K562 (cell line): ENCODE measurements around the gene ARHGAP8. TPM values are rescaled to one million over a fixed set of nuclear protein-coding genes. Genes with fewer than 3 reads are reported as not detected.

Experiments
- ATAC-seq: fragments of 200-7000 bp; cut with Tn5 transposase; 3 replicates; pipeline ENCODE4 v1.9.1; 2020; ENCODE audit warnings: moderate library complexity
- BruUV-seq: library from RNA; stranded (reverse); fragments of 400-500 nt; replicated peaks from 2 replicates; lab custom pipeline; 2021; lab: Mats Ljungman, UMichigan
- CTCF ChIA-PET: fragments of 300-600 bp; formaldehyde crosslinking; extraction: SDS; loops from one replicate; lab custom pipeline; 2021; ENCODE audit warnings: low intra/inter-chr PET ratio; lab: Yijun Ruan, JAX
- POLR2A ChIA-PET: fragments of 300-600, 350-650 bp; sonication (Branson Sonifier 250); formaldehyde crosslinking; extraction: SDS; loops from one replicate; lab custom pipeline; 2021; ENCODE audit warnings: antibody characterized with exemption, inconsistent platforms; lab: Yijun Ruan, JAX
- DNase-seq, 4 experiments: peaks; one replicate each; pipeline versions ENCODE4 v3.0.0 to v3.0.0-alpha.2; 2011 to 2018; ENCODE audit warnings: low spot score in 3 of 4, mixed read lengths in 3 of 4; ENCODE audit errors: extremely low read depth in 1 of 4
- FAIRE-seq: peaks from 2 replicates; lab custom pipeline; 2011; peaks lifted over from hg19 to GRCh38; lab: Jason Lieb, UNC
- H2AFZ ChIP-seq: 2 replicates; pipeline ENCODE4 v1.6.0; 2011; ENCODE audit warnings: low read depth, low read length, control low read depth, inconsistent platforms
- H3K27ac ChIP-seq: fragments of 200-600 bp; 3 replicates; pipeline ENCODE4 v1.8.0; 2011; ENCODE audit warnings: low read depth, mild to moderate bottlenecking, control low read depth, inconsistent platforms, low read length, moderate library complexity, mixed read lengths; ENCODE audit errors: extremely low read depth
- H3K27me3 ChIP-seq, 2 experiments: fragments of 300-600 bp in 1 of 2; 2 replicates in 1 of 2; 3 replicates in 1 of 2; pipeline versions ENCODE4 v1.6.0 to v1.8.0; 2011; ENCODE audit warnings: inconsistent platforms in 2 of 2, low read length in 2 of 2, mild to moderate bottlenecking in 1 of 2, mixed read lengths in 1 of 2, moderate library complexity in 1 of 2; ENCODE audit not compliant: control insufficient read depth in 2 of 2, insufficient read depth in 2 of 2
- H3K36me3 ChIP-seq: fragments of 300-600 bp; 3 replicates; pipeline ENCODE4 v1.8.0; 2011; ENCODE audit warnings: mild to moderate bottlenecking, low read length, inconsistent platforms; ENCODE audit not compliant: control insufficient read depth, insufficient read depth
- H3K4me1 ChIP-seq, 2 experiments: fragments of 200-600 bp in 1 of 2; replicated peaks in 1 of 2; 2 replicates in 1 of 2; 3 replicates in 1 of 2; pipeline versions ENCODE4 v1.5.1 to v1.8.0; 2011; ENCODE audit warnings: inconsistent platforms in 2 of 2, low read length in 2 of 2, mild to moderate bottlenecking in 1 of 2, mixed read lengths in 1 of 2, moderate library complexity in 1 of 2; ENCODE audit not compliant: control insufficient read depth in 2 of 2, insufficient read depth in 2 of 2
- H3K4me2 ChIP-seq: 2 replicates; pipeline ENCODE4 v1.6.1; 2011; ENCODE audit warnings: low read length, control low read depth, inconsistent platforms, mixed read lengths; ENCODE audit not compliant: insufficient read depth
- H3K4me3 ChIP-seq: fragments of 200-600 bp; sonication (generic), shearing (Covaris generic); 2 replicates; pipeline ENCODE4 v1.5.1; 2016; ENCODE audit warnings: control low read depth, inconsistent platforms
- H3K79me2 ChIP-seq: fragments of 200-600 bp; 3 replicates; pipeline ENCODE4 v1.8.0; 2011; ENCODE audit warnings: low read length, inconsistent platforms; ENCODE audit not compliant: control insufficient read depth, insufficient read depth
- H3K9ac ChIP-seq, 2 experiments: 2 replicates each; pipeline versions ENCODE4 v1.6.0 to v1.6.1; 2011; ENCODE audit warnings: low read depth in 2 of 2, low read length in 2 of 2, control low read depth in 1 of 2, inconsistent platforms in 1 of 2, mild to moderate bottlenecking in 1 of 2, mixed read lengths in 1 of 2; ENCODE audit not compliant: insufficient read depth in 1 of 2
- H3K9me1 ChIP-seq: one replicate; pipeline ENCODE4 v1.6.0; 2011; ENCODE audit warnings: inconsistent platforms, mild to moderate bottlenecking, low read length, moderate library complexity; ENCODE audit not compliant: control insufficient read depth, insufficient read depth
- H3K9me3 ChIP-seq: replicated peaks from 2 replicates; pipeline ENCODE4 v1.5.1; 2011; ENCODE audit warnings: low read depth, low read length, inconsistent platforms; ENCODE audit not compliant: control insufficient read depth, insufficient read depth
- H4K20me1 ChIP-seq: replicated peaks from 2 replicates; pipeline ENCODE4 v1.6.1; 2011; ENCODE audit warnings: low read length, inconsistent platforms, mixed read lengths; ENCODE audit not compliant: control insufficient read depth, insufficient read depth
- MCM3 ChIP-seq: fragments of 450-650 bp; IDR thresholded peaks from 2 replicates; pipeline ENCODE4 v1.6.1; 2016
- TCF15 ChIP-seq: fragments of 250-450 bp; sonication (Bioruptor Pico); IDR thresholded peaks from 2 replicates; pipeline ENCODE4 v1.8.0; 2022; ENCODE audit warnings: moderate library complexity, mild to moderate bottlenecking, inconsistent platforms
- TGIF2 ChIP-seq: sonication (generic); formaldehyde crosslinking; IDR thresholded peaks from 2 replicates; pipeline ENCODE4 v1.8.1; 2022; ENCODE audit warnings: mild to moderate bottlenecking, missing genetic modification reagents, moderate library complexity
- ZBTB2 ChIP-seq: fragments of 450-650 bp; IDR thresholded peaks from 2 replicates; pipeline ENCODE4 v1.6.1; 2016; ENCODE audit warnings: antibody characterized with exemption
- ZNF282 ChIP-seq: sonication (generic); formaldehyde crosslinking; IDR thresholded peaks from 2 replicates; pipeline ENCODE4 v1.8.1; 2023; ENCODE audit warnings: missing genetic modification reagents
- ZNF318 ChIP-seq, 2 experiments: fragments of 450-650 bp; IDR thresholded peaks; 2 replicates each; pipeline ENCODE4 v1.6.1; 2016; ENCODE audit warnings: mild to moderate bottlenecking in 2 of 2, borderline replicate concordance in 1 of 2, low read depth in 1 of 2, moderate library complexity in 1 of 2
- WGBS: fragments of 100-300 bp; shearing (Covaris generic); methylation state at CpG from one replicate; pipeline ENCODE4 v1.1.6; 2016; ENCODE audit warnings: low coverage, mixed read lengths; ENCODE audit not compliant: insufficient coverage; ENCODE audit errors: missing lambda C conversion rate; 5-methylcytosine and 5-hydroxymethylcytosine counted together
- in situ Hi-C: fragments of 300-500 bp; cut with MboI; formaldehyde crosslinking; loops from 4 replicates; pipeline ENCODE4 v1.15.0; 2018; ENCODE audit warnings: inconsistent platforms, mixed read lengths
- intact Hi-C: fragments of 100-400 bp; cut with micrococcal nuclease; formaldehyde crosslinking; loops from 2 replicates; pipeline ENCODE4 v1.14.2; 2022
- polyA plus RNA-seq, 8 experiments: library from polyadenylated mRNA; depleted of rRNA in 4 of 8; stranded (reverse) in 5 of 8; unstranded in 3 of 8; fragments of >200 nt; fragmentation: Nextera tagmentation in 2 of 8; fragmentation: Illumina TruSeq in 1 of 8; extraction: Ambion mirVana in 2 of 8; extraction: Trizol in 1 of 8; gene quantifications; 2 replicates each; pipeline versions ENCODE4 v1.2.1 to v1.2.3, GENCODE V29; 2011 to 2014; ENCODE audit warnings: inconsistent platforms in 1 of 8, missing spikeins in 1 of 8
- total RNA-seq, 7 experiments: library from RNA; depleted of rRNA in 6 of 7; stranded (reverse); fragments of >200 nt in 6 of 7; fragmentation: Illumina TruSeq in 2 of 7; extraction: Trizol in 2 of 7; gene quantifications; 2 replicates each; pipeline versions ENCODE4 v1.2.1 to v1.2.3, GENCODE V29; 2011 to 2021; ENCODE audit warnings: low replicate concordance in 1 of 7
- TF ChIP-seq, protein P1 (sequence below): IDR thresholded peaks from 2 replicates; pipeline ENCODE4 v1.6.1; 2012; ENCODE audit warnings: low read depth, low read length, improper control_type of control experiment, borderline replicate concordance

Gene ARHGAP8
- total and polyA plus RNA-seq, 9 of the 15 experiments (the other 6 are each of a cell fraction or from before 2014, with no cell fraction given): 0.15 to 2.2 (median 0.62) TPM

- no peaks in the 10 kb centered on the region; a peak in 1 of 5 replicates for H3K4me1 ChIP-seq
- no peak for FAIRE-seq
- in situ Hi-C loops (no loop called here), intact Hi-C loops (no loop called here)
- 7% methylated on average over 14 of the region's 18 CpGs for WGBS
- H3K9ac ChIP-seq: no peak overlapping the region
- DNase-seq: no peak
- BruUV-seq: no TSS peak
- H3K9me3 ChIP-seq: no peaks in the 10 kb centered on the region
- CTCF ChIA-PET: no interaction called here
- H3K36me3 ChIP-seq: no peaks in the 10 kb centered on the region
- H4K20me1 ChIP-seq: 0 out of 2 replicates have a peak, but pooled peaks cover 4% of the 10 kb centered on the region
- H3K79me2 ChIP-seq: no peaks in the 10 kb centered on the region
- peaks cover 9 to 32% of the 10 kb centered on the region in 2 experiments; a peak in 3 of 5 replicates for H3K27me3 ChIP-seq
- POLR2A ChIA-PET: no interaction called here
- no peaks in the 10 kb centered on the region for H3K9me1 ChIP-seq
- no peak for ATAC-seq
- no peak overlapping the region for H3K27ac ChIP-seq
- H3K4me2 ChIP-seq: no peak overlapping the region
- TF ChIP-seq, protein P1, sequence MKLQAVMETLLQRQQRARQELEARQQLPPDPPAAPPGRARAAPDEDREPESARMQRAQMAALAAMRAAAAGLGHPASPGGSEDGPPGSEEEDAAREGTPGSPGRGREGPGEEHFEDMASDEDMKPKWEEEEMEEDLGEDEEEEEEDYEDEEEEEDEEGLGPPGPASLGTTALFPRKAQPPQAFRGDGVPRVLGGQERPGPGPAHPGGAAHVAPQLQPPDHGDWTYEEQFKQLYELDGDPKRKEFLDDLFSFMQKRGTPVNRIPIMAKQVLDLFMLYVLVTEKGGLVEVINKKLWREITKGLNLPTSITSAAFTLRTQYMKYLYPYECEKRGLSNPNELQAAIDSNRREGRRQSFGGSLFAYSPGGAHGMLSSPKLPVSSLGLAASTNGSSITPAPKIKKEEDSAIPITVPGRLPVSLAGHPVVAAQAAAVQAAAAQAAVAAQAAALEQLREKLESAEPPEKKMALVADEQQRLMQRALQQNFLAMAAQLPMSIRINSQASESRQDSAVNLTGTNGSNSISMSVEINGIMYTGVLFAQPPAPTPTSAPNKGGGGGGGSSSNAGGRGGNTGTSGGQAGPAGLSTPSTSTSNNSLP: no peak
- TF ChIP-seq TCF15 (CRISPR knock-in tag) (no peak), ZBTB2 (no peak), ZNF282 (CRISPR knock-in tag) (no peak), TGIF2 (CRISPR knock-in tag) (no peak), MCM3 (no peak), ZNF318 (IDR thresholded peaks at IDR 0.05; ENCODE audit: borderline replicate concordance in 1 of 2, low read depth in 1 of 2) (no peak)
- no peak overlapping the region for H3K4me3 ChIP-seq
- H2AFZ ChIP-seq: no peak overlapping the region
Observed at GRCh38 chr22:44759430-44760310, 7.3 kb downstream of the ARHGAP8 start.
